ENCODE measurements around the gene MGAT5.

MGAT5 gene

GRCh38 chr2:134344954-134345697, 91.3 kb downstream of the MGAT5 start:
- DNase-seq: no peak

GRCh38 chr2:134346141-134346540, 92.3 kb downstream of the MGAT5 start:
- no peak for DNase-seq

GRCh38 chr2:134347756-134348155, 93.9 kb downstream of the MGAT5 start:
- DNase-seq: no peak

GRCh38 chr2:134348239-134348638, 94.4 kb downstream of the MGAT5 start:
- DNase-seq: no peak

- DNase-seq: peak; percentile 47
Measured at GRCh38 chr2:134348760-134349159, 94.9 kb downstream of the MGAT5 start.

- DNase-seq: no peak
Measured at GRCh38 chr2:134351016-134351415, 97.1 kb downstream of the MGAT5 start.

GRCh38 chr2:134351899-134352298, 98.0 kb downstream of the MGAT5 start:
- DNase-seq: no peak

GRCh38 chr2:134352844-134353243, 99.0 kb downstream of the MGAT5 start:
- no peak for DNase-seq

GRCh38 chr2:134354611-134355010, 100.7 kb downstream of the MGAT5 start:
- no peak for DNase-seq

- no peak for DNase-seq
Measured at GRCh38 chr2:134357814-134358213, 103.9 kb downstream of the MGAT5 start.

- DNase-seq: peak; percentile 98
Measured at GRCh38 chr2:134359367-134360081, 105.7 kb downstream of the MGAT5 start.

- DNase-seq: peak; percentile 65
Measured at GRCh38 chr2:134360745-134361487, 107.0 kb downstream of the MGAT5 start.

GRCh38 chr2:134361648-134362047, 107.8 kb downstream of the MGAT5 start:
- DNase-seq: peak; percentile 48

GRCh38 chr2:134362152-134362668, 108.3 kb downstream of the MGAT5 start:
- peak; percentile 49 for DNase-seq

- peak; percentile 49 for DNase-seq
Measured at GRCh38 chr2:134362740-134363139, 108.9 kb downstream of the MGAT5 start.

GRCh38 chr2:134365356-134365755, 111.5 kb downstream of the MGAT5 start:
- DNase-seq: no peak

- no peak for DNase-seq
Measured at GRCh38 chr2:134366359-134366758, 112.5 kb downstream of the MGAT5 start.

- DNase-seq: no peak
Measured at GRCh38 chr2:134367213-134367612, 113.3 kb downstream of the MGAT5 start.

- peak; percentile 92 for DNase-seq
Measured at GRCh38 chr2:134368009-134368817, 114.3 kb downstream of the MGAT5 start.

- no peak for DNase-seq
Measured at GRCh38 chr2:134369220-134369902, 115.5 kb downstream of the MGAT5 start.

- DNase-seq: peak; percentile 19
Measured at GRCh38 chr2:134370655-134371445, 117.0 kb downstream of the MGAT5 start.

All from DMS79 treated with DMSO at 0.1 percent for 48 hours (cell line).